NB4 (cell line): ENCODE data around the gene FAM83D.

Experiments used
- MYC ChIP-seq: IDR thresholded peaks from 2 replicates; pipeline ENCODE4 v1.6.1; 2011; ENCODE audit warnings: low read depth, low read length
- POLR2A ChIP-seq: IDR thresholded peaks from 2 replicates; pipeline ENCODE4 v1.6.1; 2011; ENCODE audit warnings: mild to moderate bottlenecking; ENCODE audit not compliant: insufficient read length; ENCODE audit errors: extremely low read depth
- TF ChIP-seq, protein P1 (sequence below): IDR thresholded peaks from one replicate; pipeline ENCODE4 v1.5.1; 2012; ENCODE audit warnings: low read depth, low read length
- TF ChIP-seq, protein P2 (sequence below): IDR thresholded peaks from 2 replicates; pipeline ENCODE4 v1.6.1; 2011; ENCODE audit warnings: low read depth, low read length

DNA sequence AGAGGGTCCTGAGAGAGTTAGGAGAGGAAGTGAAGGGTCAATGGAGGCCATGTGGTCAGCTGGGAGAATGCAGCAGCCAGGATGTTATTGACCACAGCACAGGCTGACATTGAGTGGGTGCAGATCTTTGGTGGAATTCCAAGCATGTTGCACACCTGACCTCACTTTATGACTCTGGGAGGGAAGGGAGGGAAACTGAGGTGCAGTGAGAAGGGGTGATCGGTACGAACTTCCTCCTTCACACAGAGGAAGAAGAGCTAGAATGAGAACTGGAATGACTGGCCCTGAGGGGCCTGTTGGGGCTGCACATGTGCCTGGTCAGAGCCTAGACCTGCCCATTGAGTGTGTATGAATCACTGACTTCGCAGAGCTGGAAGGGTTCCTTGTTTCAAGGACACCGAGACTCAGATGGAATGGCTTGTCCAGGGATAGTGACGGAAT is 9.8 kb downstream of the FAM83D start:
- TF ChIP-seq, protein P1, sequence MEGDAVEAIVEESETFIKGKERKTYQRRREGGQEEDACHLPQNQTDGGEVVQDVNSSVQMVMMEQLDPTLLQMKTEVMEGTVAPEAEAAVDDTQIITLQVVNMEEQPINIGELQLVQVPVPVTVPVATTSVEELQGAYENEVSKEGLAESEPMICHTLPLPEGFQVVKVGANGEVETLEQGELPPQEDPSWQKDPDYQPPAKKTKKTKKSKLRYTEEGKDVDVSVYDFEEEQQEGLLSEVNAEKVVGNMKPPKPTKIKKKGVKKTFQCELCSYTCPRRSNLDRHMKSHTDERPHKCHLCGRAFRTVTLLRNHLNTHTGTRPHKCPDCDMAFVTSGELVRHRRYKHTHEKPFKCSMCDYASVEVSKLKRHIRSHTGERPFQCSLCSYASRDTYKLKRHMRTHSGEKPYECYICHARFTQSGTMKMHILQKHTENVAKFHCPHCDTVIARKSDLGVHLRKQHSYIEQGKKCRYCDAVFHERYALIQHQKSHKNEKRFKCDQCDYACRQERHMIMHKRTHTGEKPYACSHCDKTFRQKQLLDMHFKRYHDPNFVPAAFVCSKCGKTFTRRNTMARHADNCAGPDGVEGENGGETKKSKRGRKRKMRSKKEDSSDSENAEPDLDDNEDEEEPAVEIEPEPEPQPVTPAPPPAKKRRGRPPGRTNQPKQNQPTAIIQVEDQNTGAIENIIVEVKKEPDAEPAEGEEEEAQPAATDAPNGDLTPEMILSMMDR = no peak
- TF ChIP-seq POLR2A = no peak
- TF ChIP-seq, protein P2, sequence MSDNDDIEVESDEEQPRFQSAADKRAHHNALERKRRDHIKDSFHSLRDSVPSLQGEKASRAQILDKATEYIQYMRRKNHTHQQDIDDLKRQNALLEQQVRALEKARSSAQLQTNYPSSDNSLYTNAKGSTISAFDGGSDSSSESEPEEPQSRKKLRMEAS = no peak
- TF ChIP-seq MYC = no peak
